ENCODE results near the gene NPTN.
"Not testable (repeated sequence)": the region's sequence is repeated elsewhere in the genome, so short reads cannot be mapped to it uniquely, and the experiment has no call there.

The NPTN gene

DNA sequence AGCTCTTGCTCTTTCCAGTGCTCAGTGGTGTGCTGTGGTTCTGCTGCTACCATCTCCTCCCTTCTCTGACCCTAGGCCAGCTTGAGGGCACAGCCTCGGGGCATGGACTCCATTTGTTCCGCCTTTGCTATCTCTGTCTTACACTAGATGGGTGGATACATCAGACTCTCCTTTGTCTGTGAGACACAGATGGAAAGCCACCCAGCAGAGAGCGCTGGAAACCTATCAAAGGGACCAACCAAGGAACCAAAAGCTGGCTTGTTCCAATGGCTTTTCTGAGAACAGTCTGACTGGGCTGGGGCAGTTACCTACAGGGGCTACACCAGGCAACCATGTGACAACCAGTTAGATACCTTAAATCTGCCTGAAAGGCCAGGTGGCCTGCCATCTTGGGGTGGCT is 63.8 kb downstream of the NPTN start:
- no peak for DNase-seq

GRCh38 chr15:73568564-73569280 is 64.5 kb downstream of the NPTN start:
- no peak for DNase-seq

- no peak for DNase-seq
Measured at GRCh38 chr15:73567020-73567419, 66.2 kb downstream of the NPTN start.

GRCh38 chr15:73564255-73564654 is 68.9 kb downstream of the NPTN start:
- no peak for DNase-seq

DNA sequence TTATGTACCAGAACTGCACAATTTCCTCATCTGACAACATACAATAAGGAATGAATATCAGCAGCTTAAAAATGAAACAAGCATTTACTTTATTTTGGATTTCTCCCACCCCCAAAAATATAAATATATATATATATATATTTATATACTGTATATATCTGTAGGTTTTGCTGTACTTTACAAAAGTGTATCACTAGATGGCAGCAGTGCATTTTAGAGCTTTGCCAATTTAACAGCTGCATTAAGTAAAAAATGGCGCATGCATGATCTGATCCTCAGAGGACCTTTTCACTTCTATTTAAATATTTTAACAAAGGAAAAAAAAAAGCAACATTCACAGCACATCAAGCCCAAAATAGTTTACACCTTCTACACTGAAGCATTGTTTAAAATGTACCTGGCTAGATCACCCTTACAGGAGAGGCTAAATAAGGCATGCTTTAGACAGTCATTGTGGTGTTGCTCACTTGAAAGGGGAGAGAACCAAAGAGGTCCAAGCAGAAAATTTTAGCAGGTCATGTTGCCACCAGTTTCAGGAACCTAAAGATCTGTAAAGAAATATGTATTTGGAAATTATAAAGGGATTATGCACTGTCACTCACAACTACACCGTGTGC is 72.6 kb downstream of the NPTN start:
- peak; percentile 56 for DNase-seq

DNA sequence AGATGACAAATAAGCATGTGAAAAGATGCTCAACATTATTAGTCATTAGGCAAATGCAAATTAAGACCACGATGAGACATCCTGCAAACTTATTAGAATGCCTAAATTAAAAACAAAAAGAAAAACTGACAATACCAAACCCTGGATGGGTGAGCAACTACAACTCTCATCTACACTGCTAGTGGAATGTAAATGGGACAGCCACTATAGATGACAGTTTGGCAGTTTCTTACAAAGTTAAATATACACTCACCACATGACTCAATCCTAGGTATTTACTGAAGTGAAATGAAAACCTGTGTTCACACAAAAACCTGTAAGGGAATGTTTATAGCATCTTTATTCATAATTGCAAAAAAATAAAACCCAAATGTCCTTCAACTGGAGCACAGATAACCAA is 74.7 kb downstream of the NPTN start:
- DNase-seq: no peak

DNA sequence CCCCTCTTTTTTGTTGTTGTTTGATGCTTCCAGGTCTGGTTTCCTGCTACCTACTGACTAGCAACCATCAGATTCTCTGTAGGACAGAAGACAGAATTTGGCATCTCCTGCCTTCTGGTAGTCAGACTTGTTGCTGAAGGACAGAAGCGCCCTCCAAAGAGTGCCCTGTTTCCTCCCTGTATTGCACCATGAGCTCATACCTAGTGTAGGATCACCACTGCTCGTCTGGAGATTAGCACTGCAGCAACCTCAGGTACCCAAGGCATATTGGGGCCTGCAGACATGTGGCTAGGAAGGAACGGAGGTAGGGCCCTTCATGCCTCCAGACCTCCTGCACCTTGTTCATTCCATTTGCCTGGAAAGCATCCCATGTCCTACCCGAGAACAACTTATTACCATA is 78.1 kb downstream of the NPTN start:
- no peak for DNase-seq

GRCh38 chr15:73550190-73550589 is 83.0 kb downstream of the NPTN start:
- no peak for DNase-seq

GRCh38 chr15:73548925-73549324 is 84.3 kb downstream of the NPTN start:
- not testable (repeated sequence) for DNase-seq

- DNase-seq: no peak
Measured at GRCh38 chr15:73541479-73541878, 91.7 kb downstream of the NPTN start.

DNA sequence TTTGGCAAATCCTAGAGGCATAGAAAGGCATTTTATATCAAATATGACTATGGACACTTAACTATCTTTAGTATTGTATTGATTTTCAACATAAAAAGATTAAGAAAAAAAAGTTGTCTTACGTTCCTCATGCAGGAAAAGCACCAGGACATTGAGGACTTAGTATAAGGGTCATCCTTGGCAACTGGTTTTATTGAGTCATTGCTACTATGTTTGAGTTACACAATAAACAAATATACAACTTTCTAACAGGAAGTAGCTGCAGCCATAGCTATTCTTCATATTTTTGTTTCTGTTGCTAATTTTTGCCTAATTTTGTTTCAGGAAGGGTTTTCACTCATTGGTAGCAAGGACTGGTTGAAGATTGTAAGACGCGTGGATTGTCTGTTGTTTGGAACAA is 93.0 kb downstream of the NPTN start:
- DNase-seq: no peak

DNA sequence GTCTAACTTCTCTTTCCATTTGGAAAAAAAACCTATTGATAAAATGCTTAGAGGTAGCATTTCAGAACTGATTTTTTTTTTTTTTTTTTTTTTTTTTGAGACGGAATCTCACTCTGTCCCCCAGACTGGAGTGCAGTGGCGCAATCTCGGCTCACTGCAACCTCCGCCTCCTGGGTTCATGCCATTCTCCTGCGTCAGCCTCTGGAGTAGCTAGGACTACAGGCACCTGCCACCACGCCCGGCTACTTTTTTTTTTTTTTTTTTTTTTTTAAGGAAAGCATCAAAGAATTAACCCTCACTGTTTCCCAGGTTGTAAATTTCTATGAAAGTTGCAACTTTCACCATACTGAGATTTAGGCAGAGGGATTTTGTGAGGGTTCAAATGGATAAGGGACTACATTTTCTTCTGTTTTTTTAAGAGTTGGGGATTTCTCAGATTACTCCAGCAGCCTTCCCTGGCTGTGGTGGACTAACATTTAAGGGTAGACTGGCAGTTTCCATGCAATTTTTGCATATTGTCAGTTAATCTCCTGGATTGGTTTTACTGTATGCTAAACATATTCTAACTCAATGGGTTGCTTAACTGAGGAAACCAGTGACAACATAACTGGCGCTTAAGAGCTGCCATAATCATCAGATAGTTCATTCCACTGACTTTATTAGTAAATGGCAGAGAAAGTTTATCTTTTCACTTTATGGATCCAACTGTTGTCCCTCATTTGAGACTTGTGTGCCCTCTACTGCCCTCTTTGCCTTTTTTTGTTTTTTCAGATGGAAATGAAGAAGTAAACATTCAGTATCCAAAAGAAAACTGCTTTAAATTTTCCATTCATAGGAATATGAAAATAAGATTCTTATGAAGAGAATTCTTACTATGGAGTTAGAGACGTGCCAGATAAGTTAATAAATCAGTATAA is 93.7 kb downstream of the NPTN start:
- no peak for DNase-seq

GRCh38 chr15:73538563-73539211 is 94.5 kb downstream of the NPTN start:
- no peak for DNase-seq

GRCh38 chr15:73538123-73538522 is 95.1 kb downstream of the NPTN start:
- no peak for DNase-seq

- DNase-seq: no peak
Measured at GRCh38 chr15:73530649-73531048, 102.5 kb downstream of the NPTN start.

- no peak for DNase-seq
Measured at GRCh38 chr15:73527598-73527997, 105.6 kb downstream of the NPTN start.

DNA sequence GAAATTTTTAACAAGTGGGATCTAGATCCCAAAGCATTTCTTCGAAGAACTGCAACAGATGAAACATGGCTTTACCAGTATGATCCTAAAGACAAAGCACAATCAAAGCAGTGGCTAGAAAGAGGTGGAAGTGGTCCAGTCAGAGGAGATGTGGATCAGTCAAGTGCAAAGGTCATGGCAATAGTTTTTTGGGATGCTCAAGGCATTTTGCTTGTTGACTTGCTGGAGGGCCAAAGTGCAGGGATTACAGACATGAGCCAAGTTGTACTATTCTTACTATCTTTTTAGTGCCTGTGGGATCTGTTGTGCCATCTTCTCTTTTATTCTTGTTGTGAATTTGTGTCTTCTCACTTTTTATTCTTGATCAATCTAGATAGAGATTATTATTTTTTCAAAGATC is 108.3 kb downstream of the NPTN start:
- DNase-seq: no peak

- no peak for DNase-seq
Measured at GRCh38 chr15:73522011-73522410, 111.2 kb downstream of the NPTN start.

DNA sequence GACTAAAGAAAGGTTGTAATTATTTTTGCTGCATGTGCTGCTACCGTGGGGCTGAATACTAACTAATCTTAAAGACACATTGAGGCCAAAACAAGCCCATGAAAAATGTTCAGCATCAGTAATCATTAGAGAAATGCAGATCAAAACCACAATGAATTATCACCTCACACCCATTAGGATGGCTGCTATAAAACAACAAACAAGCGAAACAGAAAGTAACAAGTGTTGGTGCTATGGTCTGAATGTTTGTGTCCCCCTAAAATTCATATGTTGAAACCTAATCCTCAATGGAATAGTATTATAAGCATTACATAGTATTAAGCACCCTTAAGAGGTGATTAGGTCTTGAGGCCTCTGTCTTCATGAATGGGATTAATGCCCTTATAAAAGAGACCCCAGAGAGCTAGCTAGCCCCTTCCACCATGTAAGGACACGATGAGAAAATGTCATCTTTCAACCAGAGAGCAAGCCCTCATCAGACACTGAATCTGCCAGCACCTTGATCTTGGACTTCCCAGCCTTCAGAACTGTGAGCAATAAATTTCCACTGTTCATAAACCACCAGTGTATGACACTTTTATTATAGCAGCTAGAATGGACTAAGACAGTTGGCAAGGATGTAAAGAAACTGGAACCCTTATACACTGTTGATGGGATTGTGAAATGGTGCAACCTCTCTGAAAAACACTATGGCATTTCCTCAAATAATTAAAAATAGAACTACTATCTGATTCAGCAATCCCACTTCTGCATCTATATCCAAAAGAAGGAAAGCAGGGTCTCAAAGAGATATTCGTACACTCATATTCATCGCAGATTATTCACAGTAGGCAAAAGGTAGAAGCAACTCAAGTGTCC is 114.1 kb downstream of the NPTN start:
- peak; percentile 12 for DNase-seq

DNA sequence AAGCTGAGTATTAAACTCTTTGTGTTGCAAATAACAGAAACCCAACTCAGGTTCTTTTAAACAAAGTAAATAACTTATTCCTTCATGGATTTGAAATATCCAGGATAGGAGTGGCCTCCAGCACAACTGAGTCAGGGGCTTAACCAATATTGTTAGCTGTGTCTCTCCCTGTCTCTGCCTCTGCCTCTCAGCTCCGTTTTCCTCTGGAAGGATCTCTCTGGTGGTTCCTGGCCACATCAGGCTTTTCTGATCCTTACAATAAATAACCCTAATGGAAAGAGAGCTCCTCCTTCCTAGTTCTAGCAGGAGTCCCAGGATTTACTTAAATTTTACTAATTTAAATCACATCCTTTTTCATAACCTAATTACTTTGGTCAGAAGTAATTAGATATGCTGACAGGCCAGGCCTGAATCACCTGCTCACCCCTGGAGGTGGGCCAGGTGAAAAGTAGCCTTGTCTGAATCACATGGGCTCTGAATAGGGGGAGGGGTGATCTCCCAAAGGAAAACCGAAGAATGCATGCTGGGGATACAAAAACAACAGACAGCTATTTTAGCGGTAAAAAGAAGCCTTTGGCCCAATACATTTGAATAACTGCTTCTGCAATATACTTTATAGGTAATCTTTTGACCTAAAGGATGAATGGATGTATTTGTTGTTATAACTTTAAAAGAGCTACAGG is 114.9 kb downstream of the NPTN start:
- DNase-seq: no peak

GRCh38 chr15:73517566-73517965 is 115.6 kb downstream of the NPTN start:
- DNase-seq: no peak

DNA sequence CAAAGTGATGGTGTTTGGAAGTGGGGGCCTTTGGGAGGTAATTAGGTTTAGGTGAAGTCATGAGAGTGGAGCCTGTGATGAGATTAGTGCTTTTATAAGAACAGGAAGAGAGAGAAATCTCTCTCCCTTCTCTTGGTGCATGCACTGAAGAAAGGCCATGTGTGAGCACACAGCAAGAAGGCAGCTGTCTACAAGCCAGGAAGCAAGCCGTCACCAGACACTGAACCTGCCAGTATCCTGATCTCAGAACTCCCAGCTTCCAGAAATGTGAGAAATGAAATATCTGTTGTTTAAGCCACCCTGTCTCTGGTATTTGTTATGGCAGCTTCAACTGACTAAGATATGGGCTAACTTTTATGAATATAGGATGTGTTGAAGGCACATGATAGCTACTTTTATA is 117.7 kb downstream of the NPTN start:
- DNase-seq: no peak
